GM19351 (cell line): ENCODE data around the gene SCP2.
"Not testable (repeated sequence)": the region's sequence is repeated elsewhere in the genome, so short reads cannot be mapped to it uniquely, and the experiment has no call there.

Experiments used
- ATAC-seq: cut with Tn5 transposase; IDR thresholded peaks from one replicate; pipeline ENCODE4 v1.9.1; 2021; ENCODE audit warnings: mild to moderate bottlenecking, moderate library complexity; ENCODE audit not compliant: unreplicated experiment

SCP2 gene

DNA sequence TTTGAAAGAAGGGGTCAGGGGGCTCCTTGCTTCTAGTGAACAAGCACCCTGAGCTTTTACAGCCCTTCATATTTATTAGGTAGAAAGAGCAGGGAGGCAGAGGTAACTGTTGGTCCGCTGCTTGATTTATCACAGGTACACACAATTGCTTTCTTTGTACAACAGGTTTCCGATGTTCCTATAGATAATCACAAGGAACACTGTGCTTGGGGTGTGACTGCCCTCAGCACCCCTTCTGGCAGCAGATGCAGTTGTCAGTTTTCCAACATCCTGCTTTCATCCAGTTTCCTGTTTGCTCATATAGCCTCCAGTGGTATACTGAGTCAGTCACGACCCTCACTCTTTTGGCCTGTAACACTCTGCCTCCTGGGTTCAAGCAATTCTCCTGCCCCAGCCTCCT lies 40.6 kb downstream of the SCP2 start:
- ATAC-seq = no peak

DNA sequence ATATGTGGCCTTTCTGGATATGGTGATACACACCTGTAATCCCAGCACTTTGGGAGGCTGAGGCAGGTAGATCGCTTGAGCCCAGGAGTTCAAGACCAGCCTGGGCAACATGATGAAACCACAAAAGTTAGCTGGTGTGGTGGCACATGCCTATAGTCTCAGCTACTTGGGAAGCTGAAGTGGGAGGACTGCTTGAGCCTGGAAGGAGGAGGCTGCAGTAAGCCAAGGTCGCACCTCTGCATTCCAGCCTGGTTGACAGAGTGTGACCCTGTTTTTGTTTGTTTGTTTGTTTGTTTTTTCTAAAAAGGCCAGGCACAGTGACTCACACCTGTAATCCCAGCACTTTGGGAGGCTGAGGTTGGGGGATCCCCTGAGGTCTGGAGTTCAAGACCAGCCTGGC lies 42.2 kb downstream of the SCP2 start:
- not testable (repeated sequence) for ATAC-seq

DNA sequence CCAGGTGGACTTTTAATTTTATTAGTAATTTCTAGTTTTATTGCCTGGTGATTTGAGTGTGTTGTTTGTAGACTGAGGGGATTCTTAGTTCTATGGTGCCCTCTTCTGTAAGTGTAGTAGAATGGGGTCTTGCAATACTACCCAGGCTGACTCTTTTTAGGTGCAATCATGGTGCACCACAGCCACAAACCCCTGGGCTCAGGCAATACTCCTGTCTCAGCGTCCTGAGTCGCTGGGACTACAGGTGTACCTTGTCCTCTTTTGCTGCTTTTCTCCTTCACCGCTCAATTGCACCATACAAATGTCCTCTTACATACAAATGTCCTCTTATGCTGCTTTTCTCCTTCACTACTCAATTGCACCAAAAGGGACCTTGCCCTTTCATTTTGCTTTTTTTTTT lies 43.1 kb downstream of the SCP2 start:
- no peak for ATAC-seq

DNA sequence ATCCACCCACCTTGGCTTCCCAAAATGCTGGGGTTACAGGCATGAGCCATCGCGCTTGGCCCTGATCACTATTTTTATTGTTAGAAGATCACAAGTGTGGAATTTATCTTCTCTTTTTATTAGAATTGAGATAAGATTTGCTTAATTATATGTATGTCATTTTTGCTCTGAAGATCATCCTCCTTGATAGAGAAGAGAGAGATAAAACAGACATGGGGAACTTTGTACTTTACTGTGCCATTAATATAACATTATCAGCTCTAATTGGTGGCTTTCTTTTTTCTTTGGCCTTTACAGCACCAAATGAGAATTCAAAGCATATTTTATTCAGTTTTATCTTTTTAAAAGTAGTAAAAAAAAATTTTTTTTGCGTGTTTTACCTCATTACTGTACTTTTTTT lies 46.8 kb downstream of the SCP2 start:
- ATAC-seq = no peak

DNA sequence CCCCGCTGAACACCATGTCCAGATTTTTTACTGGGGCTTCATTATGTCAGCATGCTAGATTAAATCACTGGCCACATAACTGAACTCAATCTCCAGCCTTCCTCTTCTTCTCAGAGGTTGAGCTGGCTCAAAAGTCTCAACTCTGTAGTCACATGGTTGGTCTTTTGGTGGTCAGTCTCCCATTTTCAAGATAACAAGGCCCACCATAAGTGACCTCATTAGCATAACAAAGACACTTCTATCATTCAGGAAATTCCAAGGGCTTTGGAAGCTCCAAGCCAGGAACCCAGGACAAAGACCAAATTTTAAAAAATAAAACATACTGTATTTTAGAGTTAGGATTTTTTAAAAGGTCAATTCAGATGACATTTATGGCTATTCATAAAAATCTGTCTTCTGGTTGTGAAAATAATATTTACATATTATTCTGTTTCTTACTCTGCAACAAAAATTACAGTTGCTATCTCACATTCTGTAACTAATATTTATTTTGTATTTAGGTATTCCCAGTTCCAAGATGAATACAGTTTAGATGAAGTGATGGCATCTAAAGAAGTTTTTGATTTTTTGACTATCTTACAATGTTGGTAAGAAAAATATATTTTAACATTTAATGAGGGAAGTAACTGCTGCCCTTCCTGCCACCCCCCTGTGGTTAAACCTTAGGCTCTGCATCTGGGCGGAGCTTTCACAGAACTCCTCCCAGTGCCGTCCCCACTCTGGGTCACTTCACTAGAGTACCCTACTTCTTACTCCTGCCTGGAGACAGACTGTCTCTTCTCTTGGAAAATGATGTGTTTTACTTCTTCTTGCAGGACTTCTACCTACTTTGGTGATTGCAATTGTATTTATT lies 49.3 kb downstream of the SCP2 start:
- no peak for ATAC-seq

DNA sequence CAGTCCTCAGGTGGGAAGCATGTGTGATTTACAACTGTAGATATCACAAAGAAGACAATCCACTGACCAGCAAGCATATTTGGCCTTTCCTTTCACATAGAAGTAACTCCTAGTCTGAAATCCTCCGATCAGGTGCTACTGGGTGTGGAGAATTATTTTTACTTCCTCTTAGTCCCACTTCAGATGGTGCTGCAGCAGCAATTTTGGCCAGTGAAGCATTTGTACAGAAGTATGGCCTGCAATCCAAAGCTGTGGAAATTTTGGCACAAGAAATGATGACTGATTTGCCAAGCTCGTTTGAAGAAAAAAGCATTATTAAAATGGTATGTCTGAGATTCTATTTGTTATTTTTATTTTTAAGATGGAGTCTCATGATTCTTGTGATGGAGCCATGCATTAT lies 51.0 kb downstream of the SCP2 start:
- no peak for ATAC-seq

DNA sequence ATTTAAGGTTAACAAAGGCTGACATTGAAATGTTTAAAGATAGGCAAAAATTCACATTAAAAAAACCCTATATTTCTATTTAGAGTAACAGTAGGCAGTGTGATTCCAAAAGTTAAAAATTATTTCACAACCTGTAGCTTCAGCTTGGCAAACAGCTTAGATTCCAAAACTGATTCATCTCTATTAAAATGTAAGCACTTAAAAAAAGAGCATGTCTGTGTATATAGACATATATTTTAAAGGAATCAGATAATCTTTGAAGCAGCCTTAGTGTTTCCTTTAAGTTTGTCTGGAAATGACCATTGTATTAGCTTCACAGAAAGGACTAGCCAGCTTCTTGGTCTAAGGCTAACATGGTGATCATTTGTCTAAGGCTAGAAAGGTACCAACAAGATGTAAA lies 65.7 kb downstream of the SCP2 start:
- not testable (repeated sequence) for ATAC-seq

DNA sequence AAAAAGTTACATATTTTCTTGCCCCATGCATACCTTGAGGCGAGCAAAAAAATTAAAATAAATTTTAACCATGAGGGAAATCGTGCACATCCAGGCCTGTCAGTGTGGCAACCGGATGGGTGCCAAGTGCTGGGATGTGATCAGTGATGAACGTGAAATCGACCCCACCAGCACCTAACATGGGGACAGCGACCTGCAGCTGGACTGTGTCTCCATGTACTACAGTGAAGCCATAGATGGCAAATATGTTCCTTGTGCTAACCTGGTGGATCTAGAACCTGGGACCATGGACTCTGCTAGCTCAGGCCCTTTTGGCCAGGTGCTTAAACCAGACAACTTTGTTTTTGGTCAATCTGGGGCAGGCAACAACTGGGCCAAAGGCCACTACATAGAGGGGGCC lies 67.6 kb downstream of the SCP2 start:
- ATAC-seq = no peak

DNA sequence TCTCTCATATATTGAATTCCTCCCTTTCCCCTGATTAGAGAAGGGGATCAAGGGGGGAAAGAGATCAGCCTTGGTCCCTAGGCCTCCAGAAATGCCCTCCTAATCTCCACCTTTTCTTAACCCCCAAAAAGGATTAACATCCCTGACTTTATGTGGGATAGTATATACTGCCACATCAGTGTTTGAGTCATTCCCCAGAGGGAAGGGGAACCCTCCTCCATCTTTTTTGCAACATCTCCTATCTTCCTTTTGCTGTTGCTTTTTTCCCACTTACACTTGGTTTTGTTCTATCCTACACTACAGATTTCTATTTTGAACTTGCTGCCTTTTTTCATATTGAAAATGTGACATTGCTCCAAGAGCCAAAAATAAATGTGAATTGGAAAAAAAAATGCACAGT lies 69.6 kb downstream of the SCP2 start:
- ATAC-seq = no peak

DNA sequence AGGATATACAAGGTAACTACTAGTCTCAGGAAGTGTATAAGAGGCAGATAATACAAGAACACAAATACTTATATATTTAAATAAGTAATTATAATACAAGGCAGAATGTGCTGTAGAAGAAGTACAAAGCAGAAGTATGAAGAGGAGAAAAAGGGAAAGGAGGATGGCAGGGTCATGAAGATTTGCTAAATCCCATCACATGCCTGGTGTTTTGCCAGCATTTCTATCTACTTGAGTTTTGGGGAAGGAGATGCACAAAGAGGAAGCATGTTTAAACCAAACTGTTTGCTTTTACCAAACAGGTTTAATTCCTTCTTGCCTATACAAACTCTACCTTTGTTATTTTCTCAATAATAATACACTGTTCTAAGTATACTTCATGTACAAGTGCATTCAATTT lies 74.1 kb downstream of the SCP2 start:
- no peak for ATAC-seq

DNA sequence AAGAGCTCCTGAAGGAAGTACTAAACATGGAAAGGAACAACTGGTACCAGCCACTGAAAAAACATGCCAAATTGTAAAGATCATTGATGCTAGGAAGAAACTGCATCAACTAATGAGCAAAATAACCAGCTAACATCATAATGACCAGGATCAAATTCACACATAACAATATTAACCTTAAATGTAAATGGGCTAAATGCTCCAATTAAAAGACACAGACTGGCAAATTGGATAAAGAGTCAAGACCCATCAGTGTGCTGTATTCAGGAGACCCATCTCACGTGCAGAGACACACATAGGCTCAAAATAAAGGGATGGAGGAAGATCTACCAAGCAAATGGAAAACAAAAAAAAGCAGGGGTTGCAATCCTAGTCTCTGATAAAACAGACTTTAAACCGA lies 79.5 kb downstream of the SCP2 start:
- not testable (repeated sequence) for ATAC-seq

DNA sequence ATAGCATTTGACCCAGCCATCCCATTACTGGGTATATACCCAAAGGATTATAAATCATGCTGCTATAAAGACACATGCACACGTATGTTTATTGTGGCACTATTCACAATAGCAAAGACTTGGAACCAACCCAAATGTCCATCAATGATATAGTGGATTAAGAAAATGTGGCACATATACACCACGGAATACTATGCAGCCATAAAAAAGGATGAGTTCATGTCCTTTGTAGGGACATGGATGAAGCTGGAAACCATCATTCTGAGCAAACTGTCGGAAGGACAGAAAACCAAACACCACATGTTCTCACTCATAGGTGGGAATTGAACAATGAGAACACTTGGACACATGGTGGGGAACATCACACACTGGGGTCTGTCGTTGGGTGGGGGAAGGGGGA lies 83.2 kb downstream of the SCP2 start:
- ATAC-seq = not testable (repeated sequence)

DNA sequence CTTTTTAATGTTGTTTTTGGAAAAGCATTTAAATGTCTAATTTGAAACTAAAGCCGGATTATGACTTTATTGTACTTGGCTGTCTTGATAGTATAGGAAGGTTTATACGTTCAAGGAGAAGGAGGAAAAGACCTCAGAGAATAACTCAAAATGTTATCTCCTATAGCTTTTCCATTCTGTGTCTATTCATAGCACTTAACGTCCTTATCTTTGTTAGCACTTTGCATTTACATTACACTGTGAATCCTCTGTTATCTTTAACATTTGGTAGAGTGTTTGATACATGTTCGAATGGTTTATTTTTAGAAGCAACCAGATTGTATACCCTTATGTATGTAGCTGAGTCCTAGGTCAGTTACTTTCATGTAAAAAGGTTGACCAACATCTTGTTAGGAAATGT lies 84.1 kb downstream of the SCP2 start:
- ATAC-seq = no peak

DNA sequence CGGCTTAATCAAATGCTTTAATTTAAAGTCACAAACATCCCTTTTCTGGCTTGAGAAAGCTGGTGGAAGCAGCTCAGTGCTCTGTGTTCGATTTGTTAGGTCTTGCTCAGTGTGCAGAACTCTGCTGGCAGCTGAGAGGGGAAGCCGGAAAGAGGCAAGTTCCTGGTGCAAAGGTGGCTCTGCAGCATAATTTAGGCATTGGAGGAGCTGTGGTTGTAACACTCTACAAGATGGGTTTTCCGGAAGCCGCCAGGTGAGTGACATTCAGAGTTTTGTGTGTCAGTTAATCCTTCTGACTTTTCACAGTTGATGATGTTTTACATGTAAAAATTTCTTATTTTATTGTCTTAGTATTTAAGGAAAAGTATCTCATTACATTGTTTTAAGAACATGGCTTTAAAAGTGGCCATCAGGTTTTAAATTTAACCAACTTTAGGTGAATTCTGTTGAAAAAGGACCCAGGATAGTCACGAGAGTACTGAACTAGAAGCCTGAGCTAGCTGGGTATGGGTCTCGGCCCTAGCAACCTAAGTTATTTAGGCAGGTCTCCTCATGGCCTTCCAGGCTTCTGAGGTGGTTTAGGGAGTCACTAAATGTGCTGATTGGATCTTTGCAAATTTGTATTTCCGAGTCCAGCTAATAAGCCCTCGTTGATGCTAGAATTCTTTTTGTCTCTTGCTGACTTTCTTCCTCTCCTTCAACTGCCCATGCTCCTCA lies 87.9 kb downstream of the SCP2 start:
- ATAC-seq = peak; percentile 90

DNA sequence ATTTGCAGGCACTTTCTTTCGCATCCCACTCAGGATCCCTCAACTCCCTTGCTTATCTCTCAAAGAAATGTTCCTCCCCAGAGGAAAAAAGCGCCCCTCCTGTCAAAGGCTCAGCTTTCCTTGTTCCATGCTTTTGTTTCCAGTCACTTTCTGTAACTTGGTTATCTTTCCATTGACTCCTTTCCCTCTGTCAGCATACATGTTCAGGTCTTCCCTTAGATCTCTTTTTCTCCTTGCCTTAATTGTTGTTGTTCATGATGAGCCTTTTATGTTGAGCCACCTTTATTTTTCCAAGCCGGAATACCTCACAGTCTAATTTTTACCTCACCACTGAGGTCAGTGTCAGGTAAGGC lies 88.4 kb downstream of the SCP2 start:
- no peak for ATAC-seq

DNA sequence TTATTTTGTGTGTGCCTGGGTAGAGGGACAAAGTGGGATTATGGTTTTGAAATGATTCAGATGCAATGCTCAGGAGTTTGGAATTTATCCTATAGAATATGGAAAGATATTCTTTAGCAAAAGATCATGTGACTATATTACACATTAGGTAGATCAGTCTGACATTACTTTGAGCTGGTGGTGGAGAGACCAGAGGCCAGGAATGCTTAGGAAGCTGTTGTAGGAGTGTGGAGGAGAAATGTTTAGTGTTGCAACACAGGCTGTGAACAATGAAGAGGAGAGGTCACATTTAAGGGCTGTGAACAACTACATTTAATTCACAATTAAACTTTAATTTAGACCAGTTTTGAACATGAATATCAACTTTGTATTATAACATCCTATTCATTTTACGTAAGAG lies 89.6 kb downstream of the SCP2 start:
- no peak for ATAC-seq

DNA sequence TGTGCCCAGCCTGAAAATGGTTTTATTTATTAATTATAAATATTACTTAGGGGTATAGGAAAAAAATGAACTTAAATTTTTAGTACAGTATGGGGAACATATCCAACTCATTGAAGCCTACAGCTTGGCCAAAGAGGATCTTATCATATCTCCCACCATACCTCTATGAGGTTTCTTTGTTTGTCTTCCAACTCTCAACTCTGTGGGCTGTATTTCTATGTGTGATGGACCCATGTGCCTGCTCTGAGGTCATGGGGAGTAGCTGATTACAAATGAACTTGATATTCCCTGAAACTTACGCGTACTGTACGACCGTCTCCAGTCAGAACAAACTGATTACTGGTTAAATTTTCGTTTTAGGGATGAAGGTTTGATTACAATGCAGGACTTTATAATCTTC lies 93.5 kb downstream of the SCP2 start:
- no peak for ATAC-seq

DNA sequence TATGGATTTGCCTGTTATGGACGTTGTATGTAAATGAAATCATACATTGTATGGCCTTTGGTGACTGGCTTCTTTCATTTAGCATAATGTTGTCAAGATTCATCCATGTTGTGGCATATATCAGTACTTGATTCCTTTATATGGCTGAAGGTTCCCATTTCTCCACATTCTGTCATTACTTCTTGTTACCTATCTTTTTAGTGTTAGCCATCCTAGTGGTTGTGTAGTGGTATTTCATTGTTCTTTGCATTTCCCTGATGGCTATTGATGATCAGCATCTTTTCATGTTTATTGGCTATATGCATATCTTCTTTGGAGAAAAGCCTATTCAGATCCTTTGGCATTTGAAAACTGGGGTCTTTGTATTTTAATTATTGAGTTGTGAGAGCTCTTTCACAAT lies 95.1 kb downstream of the SCP2 start:
- ATAC-seq = no peak

DNA sequence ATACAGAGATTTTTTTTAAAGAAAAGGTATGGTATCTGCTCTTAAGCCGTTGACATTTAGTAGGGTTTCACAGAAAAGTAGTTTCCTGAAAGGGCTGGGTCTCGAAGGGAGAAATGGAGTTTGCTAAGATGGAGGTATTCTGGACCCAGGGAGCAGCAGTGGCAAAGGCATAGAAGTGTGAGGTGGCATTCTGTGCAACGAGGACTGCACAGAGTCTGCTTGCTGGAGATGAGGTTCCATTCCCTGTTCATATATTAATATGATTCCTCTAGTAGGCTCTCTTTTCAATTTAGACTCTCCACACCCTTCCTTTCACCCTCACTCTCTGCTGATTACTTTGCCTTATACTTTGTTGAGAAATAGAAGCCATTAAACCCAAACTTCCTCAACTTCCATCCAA lies 96.5 kb downstream of the SCP2 start:
- no peak for ATAC-seq

DNA sequence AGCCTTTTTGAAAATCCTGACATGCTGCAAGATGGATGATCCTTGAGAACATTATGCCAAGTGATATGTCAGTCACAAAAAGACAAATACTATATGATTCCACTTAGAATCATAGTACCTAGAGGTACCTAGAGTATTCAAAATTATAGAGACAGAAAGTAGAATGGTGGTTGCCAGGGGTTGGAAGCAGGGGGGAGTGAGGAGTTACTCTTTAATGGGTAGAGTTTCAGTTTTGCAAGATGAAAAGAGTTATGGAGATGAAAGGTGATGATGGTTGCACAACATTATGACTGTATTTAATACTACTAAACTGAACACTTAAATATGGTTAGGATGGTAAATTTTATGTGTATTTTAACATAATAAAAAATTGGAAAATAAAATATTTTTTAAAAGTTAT lies 97.0 kb downstream of the SCP2 start:
- ATAC-seq = no peak

DNA sequence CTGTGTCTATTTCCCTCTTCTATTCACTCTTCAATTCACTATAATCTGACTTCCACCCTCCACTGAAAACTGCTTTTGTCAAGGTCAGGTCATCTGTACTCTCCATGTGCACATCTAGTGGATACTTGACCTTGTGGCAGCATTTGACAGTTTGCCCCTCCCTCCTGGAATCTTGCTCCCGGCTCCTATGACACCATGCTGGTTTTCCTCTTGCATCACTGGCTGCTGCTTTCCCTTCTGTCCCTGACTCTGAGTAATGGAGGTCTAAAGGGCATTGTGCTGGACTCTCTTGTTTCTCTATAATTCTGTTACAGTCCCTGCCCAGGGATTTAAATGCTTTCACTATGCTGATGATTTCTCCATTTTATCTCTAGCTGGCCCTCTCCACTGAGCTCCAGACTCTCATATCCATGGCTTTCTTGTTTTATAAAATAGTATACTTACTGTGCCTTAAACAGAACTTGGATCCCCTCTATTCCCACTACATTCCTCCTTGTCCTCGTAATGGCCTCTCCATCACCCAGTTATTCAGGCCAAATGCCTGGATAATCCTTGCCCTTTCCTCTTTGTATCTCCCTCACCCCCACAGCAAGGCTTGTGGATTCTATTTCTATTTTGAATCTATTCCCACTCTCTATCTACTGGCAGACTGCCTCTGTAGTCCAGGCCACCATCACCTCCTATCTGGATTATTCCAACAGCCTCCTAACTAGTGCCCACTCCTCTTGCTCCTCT lies 98.1 kb downstream of the SCP2 start:
- ATAC-seq = no peak

DNA sequence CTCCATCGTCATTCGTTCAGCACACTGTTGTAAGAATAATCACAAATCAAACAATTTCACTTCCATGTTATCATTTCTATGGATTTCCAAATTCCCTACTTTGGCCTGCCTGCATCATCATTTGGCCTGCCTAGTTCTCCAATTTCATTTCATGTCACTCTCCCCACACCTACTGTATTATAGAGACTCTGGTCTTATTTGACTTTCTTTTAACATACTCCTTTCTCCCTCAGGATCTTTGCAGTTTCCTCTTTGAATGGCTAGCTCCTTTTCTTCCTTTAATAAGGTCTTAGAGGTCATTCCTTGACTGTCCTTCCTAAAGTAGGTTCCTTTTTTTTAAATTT lies 98.7 kb downstream of the SCP2 start:
- no peak for ATAC-seq
